IMR-90 (cell line): Measurements from ENCODE around the gene TRAPPC8. TPM values are rescaled to one million over a fixed set of nuclear protein-coding genes. Genes with fewer than 3 reads are reported as not detected.

Source experiments
- ATAC-seq: fragments of 200-7000 bp; cut with Tn5 transposase; 2 replicates; pipeline ENCODE4 v1.9.1; 2020; ENCODE audit warnings: low read depth, mild to moderate bottlenecking, moderate library complexity
- BruUV-seq: library from RNA; stranded (reverse); fragments of 400-500 nt; replicated peaks from 2 replicates; lab custom pipeline; 2021; lab: Mats Ljungman, UMichigan
- CTCF ChIA-PET: fragments of 300-600 bp; formaldehyde crosslinking; extraction: SDS; loops from one replicate; lab custom pipeline; 2021; ENCODE audit warnings: antibody characterized with exemption; lab: Yijun Ruan, JAX
- POLR2A ChIA-PET: fragments of 300-600 bp; sonication (Branson Sonifier 250); formaldehyde crosslinking; loops from one replicate; lab custom pipeline; 2022; ENCODE audit warnings: antibody characterized with exemption; ENCODE audit not compliant: unreplicated experiment; lab: Charles Lee
- DNase-seq: peaks from one replicate; pipeline ENCODE4 v3.0.0; 2013
- H2AFZ ChIP-seq: replicated peaks from 2 replicates; pipeline ENCODE3; 2013; ENCODE audit warnings: low read length, mild to moderate bottlenecking; ENCODE audit not compliant: poor library complexity
- H2AK5ac ChIP-seq: 2 replicates; pipeline ENCODE4 v1.6.1; 2013; ENCODE audit warnings: low read depth, low read length, inconsistent platforms
- H2AK9ac ChIP-seq: replicated peaks from 2 replicates; pipeline ENCODE3; 2013; ENCODE audit warnings: mild to moderate bottlenecking, low read depth, low read length, moderate library complexity; ENCODE audit not compliant: poor library complexity
- H2BK120ac ChIP-seq: 2 replicates; pipeline ENCODE4 v1.6.1; 2013; ENCODE audit warnings: low read depth, low read length, inconsistent platforms
- H2BK15ac ChIP-seq: 3 replicates; pipeline ENCODE4 v1.6.1; 2013; ENCODE audit warnings: low read depth, low read length, inconsistent platforms
- H2BK20ac ChIP-seq: 2 replicates; pipeline ENCODE4 v1.6.1; 2013; ENCODE audit warnings: low read depth, mild to moderate bottlenecking, inconsistent platforms, low read length, moderate library complexity
- H2BK5ac ChIP-seq: 2 replicates; pipeline ENCODE4 v1.6.1; 2013; ENCODE audit warnings: mild to moderate bottlenecking, low read depth, low read length, inconsistent platforms; ENCODE audit not compliant: poor library complexity, severe bottlenecking
- H3K14ac ChIP-seq: replicated peaks from 2 replicates; pipeline ENCODE4 v1.6.1; 2013; ENCODE audit warnings: low read depth, low read length, inconsistent platforms
- H3K18ac ChIP-seq: 2 replicates; pipeline ENCODE4 v1.6.1; 2013; ENCODE audit warnings: low read depth, low read length, control low read depth
- H3K23ac ChIP-seq: 2 replicates; pipeline ENCODE4 v1.6.1; 2013; ENCODE audit warnings: low read depth, low read length, inconsistent platforms
- H3K27ac ChIP-seq: 2 replicates; pipeline ENCODE4 v1.5.1; 2013; ENCODE audit warnings: mild to moderate bottlenecking, control low read depth, low read length; ENCODE audit not compliant: insufficient read depth
- H3K27me3 ChIP-seq: 2 replicates; pipeline ENCODE4 v1.6.1; 2013; ENCODE audit warnings: low read length; ENCODE audit not compliant: control insufficient read depth, insufficient read depth
- H3K36me3 ChIP-seq: 2 replicates; pipeline ENCODE4 v1.6.1; 2013; ENCODE audit warnings: low read length, mixed read lengths; ENCODE audit not compliant: control insufficient read depth, insufficient read depth
- H3K4ac ChIP-seq: 2 replicates; pipeline ENCODE4 v1.6.1; 2013; ENCODE audit warnings: low read depth, low read length, inconsistent platforms
- H3K4me1 ChIP-seq: 2 replicates; pipeline ENCODE4 v1.6.1; 2013; ENCODE audit warnings: low read length, mixed read lengths; ENCODE audit not compliant: control insufficient read depth, insufficient read depth
- H3K4me2 ChIP-seq: 2 replicates; pipeline ENCODE4 v1.6.1; 2013; ENCODE audit warnings: low read depth, mild to moderate bottlenecking, control low read depth, low read length, moderate library complexity
- H3K4me3 ChIP-seq: 2 replicates; pipeline ENCODE4 v1.5.1; 2013; ENCODE audit warnings: low read depth, mild to moderate bottlenecking, control low read depth, low read length, moderate library complexity; ENCODE audit not compliant: insufficient read depth
- H3K56ac ChIP-seq: 2 replicates; pipeline ENCODE4 v1.6.1; 2013; ENCODE audit warnings: low read length, inconsistent platforms; ENCODE audit not compliant: insufficient read depth; ENCODE audit errors: extremely low read depth
- H3K79me1 ChIP-seq, 2 experiments: 2 replicates each; pipeline ENCODE4 v1.6.1; 2013; ENCODE audit warnings: low read length in 2 of 2, inconsistent platforms in 1 of 2, low read depth in 1 of 2
- H3K9ac ChIP-seq: 2 replicates; pipeline ENCODE4 v1.6.1; 2013; ENCODE audit warnings: low read depth, low read length, control low read depth
- H3K9me1 ChIP-seq: 2 replicates; pipeline ENCODE4 v1.6.1; 2013; ENCODE audit warnings: low read length, inconsistent platforms; ENCODE audit not compliant: insufficient read depth
- H3K9me3 ChIP-seq: 2 replicates; pipeline ENCODE4 v1.6.1; 2013; ENCODE audit warnings: low read length; ENCODE audit not compliant: control insufficient read depth, insufficient read depth
- H4K20me1 ChIP-seq: 2 replicates; pipeline ENCODE4 v1.6.1; 2013; ENCODE audit warnings: low read length, inconsistent platforms; ENCODE audit not compliant: insufficient read depth
- H4K5ac ChIP-seq: 2 replicates; pipeline ENCODE4 v1.6.1; 2013; ENCODE audit warnings: mild to moderate bottlenecking, low read depth, low read length, control low read depth
- H4K8ac ChIP-seq, 2 experiments: 2 replicates each; pipeline ENCODE4 v1.6.1; 2013; ENCODE audit warnings: low read depth in 2 of 2, low read length in 2 of 2, control low read depth in 1 of 2, inconsistent platforms in 1 of 2
- H4K91ac ChIP-seq: 2 replicates; pipeline ENCODE4 v1.6.1; 2013; ENCODE audit warnings: low read depth, low read length, inconsistent platforms; ENCODE audit not compliant: insufficient read depth
- FOS ChIP-seq: fragments of 150-350 bp; IDR thresholded peaks from 2 replicates; pipeline ENCODE4 v1.6.1; 2016; ENCODE audit warnings: low read depth, low read length
- MAFK ChIP-seq: IDR thresholded peaks from 2 replicates; pipeline ENCODE4 v1.6.1; 2012; ENCODE audit warnings: low read depth, low read length, improper control_type of control experiment
- WGBS, 2 experiments: methylation state at CpG; one replicate each; pipeline versions ENCODE4 v1.1.5 to v1.1.7; 2013; ENCODE audit warnings: missing lambda C conversion rate in 2 of 2; ENCODE audit not compliant: insufficient read length in 1 of 2; ENCODE audit errors: extremely low coverage in 2 of 2; 5-methylcytosine and 5-hydroxymethylcytosine counted together
- dilution Hi-C: fragments of 300-500 bp; cut with HindIII; formaldehyde crosslinking; loops from one replicate; pipeline ENCODE4 v1.14.3; 2018; ENCODE audit warnings: low sequenced_read_pairs; ENCODE audit not compliant: unreplicated experiment
- in situ Hi-C: fragments of 300-500 bp; cut with MboI; formaldehyde crosslinking; loops from 3 replicates; pipeline ENCODE4 v1.14.3; 2019; ENCODE audit warnings: low sequenced_read_pairs, inconsistent platforms, mixed read lengths
- intact Hi-C: fragments of 100-400 bp; cut with micrococcal nuclease; formaldehyde crosslinking; loops from 2 replicates; pipeline ENCODE4 v1.10.0; 2022
- polyA plus RNA-seq, 3 experiments: library from polyadenylated mRNA; depleted of rRNA; stranded (reverse); fragments of >200 nt; gene quantifications; 2 replicates each; pipeline ENCODE4 v1.2.3, GENCODE V29; 2012; ENCODE audit warnings: low replicate concordance in 1 of 3
- total RNA-seq: library from RNA; depleted of rRNA; stranded (reverse); fragments of >200 nt; gene quantifications from 2 replicates; pipeline ENCODE4 v1.2.3, GENCODE V29; 2012

TRAPPC8 gene
- total and polyA plus RNA-seq, 2 of the 4 experiments (the other 2 are of a cell fraction), result 21.8 to 54.3 TPM

DNA sequence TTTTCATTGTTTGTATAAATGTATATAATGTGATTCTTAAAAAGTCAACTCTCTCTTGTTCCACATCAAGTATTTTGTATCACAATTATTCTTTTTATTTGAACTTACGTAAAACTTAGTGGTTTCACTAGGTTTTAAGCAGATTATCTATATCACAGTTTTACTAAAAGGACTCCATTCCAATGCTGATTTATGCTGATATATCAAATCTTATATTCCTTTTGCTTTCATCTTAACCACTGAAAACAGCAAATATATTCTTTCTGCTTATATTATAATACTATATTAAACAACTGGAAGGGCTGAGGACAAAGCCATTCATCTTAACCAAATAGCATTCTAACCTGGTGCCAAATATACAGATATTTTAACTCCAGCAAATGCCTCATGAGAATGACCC, 24.2 kb downstream of the TRAPPC8 start:
- Histone ChIP-seq H3K4ac (no peak overlapping the region), H4K91ac (no peak overlapping the region), H4K5ac (no peak overlapping the region), H3K4me1 (no peaks in the 10 kb centered on the region), H4K8ac (no peak overlapping the region), H2BK120ac (no peak overlapping the region), H2BK15ac (no peak overlapping the region), H3K14ac (no peak overlapping the region), H3K4me2 (no peak overlapping the region), H3K9me1 (no peaks in the 10 kb centered on the region), H3K9me3 (no peaks in the 10 kb centered on the region), H2AK9ac (no peak overlapping the region), H3K4me3 (no peak overlapping the region), H3K27me3 (no peaks in the 10 kb centered on the region), H3K27ac (no peak overlapping the region), H2AK5ac (no peak overlapping the region), H3K9ac (no peak overlapping the region), H4K20me1 (no peaks in the 10 kb centered on the region; the same call in 1 of the 2 replicates), H2BK20ac (no peak overlapping the region), H2BK5ac (no peak overlapping the region), H3K79me1 (peaks cover 6 to 21% of the 10 kb centered on the region in 2 experiments), H2AFZ (no peak overlapping the region), H3K23ac (no peak overlapping the region), H3K56ac (no peak overlapping the region), H3K36me3 (peaks cover 9% of the 10 kb centered on the region), H3K18ac (no peak overlapping the region)
- in situ Hi-C loops (no loop called here), dilution Hi-C loops (no loop called here), intact Hi-C loops (no loop called here)
- DNase-seq, result no peak
- ChIA-PET POLR2A (no interaction called here), CTCF (no interaction called here)
- BruUV-seq, result no TSS peak
- TF ChIP-seq FOS, result no peak
- TF ChIP-seq MAFK, result peak; percentile 33; the same call in 1 of the 2 replicates
- WGBS, 2 experiments, result no CpG with 5 or more reads among the region's 1 CpG
- ATAC-seq, result no peak
